Epithelial cell of esophagus (primary cell): ENCODE data around the gene KCNAB2.

Source experiments
- DNase-seq: peaks from one replicate; pipeline ENCODE4 v3.0.0; 2010; ENCODE audit warnings: low read depth
- H3K4me3 ChIP-seq: 2 replicates; pipeline ENCODE4 v1.5.1; 2011; ENCODE audit warnings: mild to moderate bottlenecking, low read length, control low read depth
- CTCF ChIP-seq: IDR thresholded peaks from 2 replicates; pipeline ENCODE4 v1.5.1; 2011; ENCODE audit warnings: low read depth, mild to moderate bottlenecking, low read length, control low read depth, inconsistent platforms; ENCODE audit not compliant: insufficient read depth; ENCODE audit errors: missing control alignments

Gene KCNAB2

GRCh38 chr1:6090996-6091822 is 45.5 kb downstream of the KCNAB2 start:
- no peak for TF ChIP-seq CTCF
- no peak for DNase-seq
- H3K4me3 ChIP-seq, result no peak overlapping the region

- H3K4me3 ChIP-seq, result no peak overlapping the region
- TF ChIP-seq CTCF, result no peak
- no peak for DNase-seq
These were observed 46.1 kb downstream of the KCNAB2 start for GRCh38 chr1:6091823-6092109.

DNA sequence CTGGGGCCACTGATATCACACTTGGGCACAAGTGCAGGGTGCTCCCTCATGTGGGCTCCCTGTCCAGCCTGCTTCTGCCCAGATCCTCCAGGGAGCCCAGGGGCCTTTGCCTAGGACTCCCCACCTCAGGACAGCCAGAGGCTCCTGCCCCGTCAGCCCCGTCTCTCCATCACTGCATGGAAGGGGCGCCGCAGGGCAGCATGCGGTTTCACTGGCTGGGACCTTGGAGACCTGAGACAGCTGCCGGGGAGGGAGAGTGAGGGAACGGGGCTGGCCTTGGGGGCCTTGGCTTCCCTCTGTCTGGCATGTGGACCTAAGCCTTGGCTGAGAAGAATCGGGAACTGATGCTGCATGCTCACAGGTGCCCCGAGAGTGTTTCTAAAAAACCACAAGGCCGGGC is 46.5 kb downstream of the KCNAB2 start:
- no peak for DNase-seq
- no peak for TF ChIP-seq CTCF
- no peak overlapping the region for H3K4me3 ChIP-seq

GRCh38 chr1:6093071-6093470 is 47.4 kb downstream of the KCNAB2 start:
- TF ChIP-seq CTCF, result no peak
- DNase-seq, result no peak
- no peak overlapping the region for H3K4me3 ChIP-seq

GRCh38 chr1:6093611-6094010 is 47.9 kb downstream of the KCNAB2 start:
- no peak for DNase-seq
- H3K4me3 ChIP-seq, result no peak overlapping the region
- no peak for TF ChIP-seq CTCF

- no peak for DNase-seq
- H3K4me3 ChIP-seq, result no peak overlapping the region
- no peak for TF ChIP-seq CTCF
These were observed 48.6 kb downstream of the KCNAB2 start for GRCh38 chr1:6094246-6094645.
